BJ (cell line): ENCODE measurements around the gene TMEM258. TPM values are rescaled to one million over a fixed set of nuclear protein-coding genes. Genes with fewer than 3 reads are reported as not detected.

Source experiments
- CTCF ChIA-PET: fragments of 350-600 bp; formaldehyde crosslinking; extraction: SDS; loops from one replicate; lab custom pipeline; 2021; ENCODE audit warnings: antibody characterized with exemption, inconsistent platforms; lab: Yijun Ruan, JAX
- POLR2A ChIA-PET: fragments of 300-600 bp; sonication (Branson Sonifier 250); formaldehyde crosslinking; extraction: SDS; loops from one replicate; lab custom pipeline; 2021; ENCODE audit warnings: antibody characterized with exemption; lab: Charles Lee
- DNase-seq: peaks from one replicate; pipeline ENCODE4 v3.0.0-alpha.2; 2011; ENCODE audit warnings: low read depth
- H3K27me3 ChIP-seq: 2 replicates; pipeline ENCODE4 v1.6.0; 2011; ENCODE audit warnings: low read length; ENCODE audit not compliant: control insufficient read depth, insufficient read depth
- H3K36me3 ChIP-seq: 2 replicates; pipeline ENCODE4 v1.5.1; 2011; ENCODE audit warnings: low read length; ENCODE audit not compliant: control insufficient read depth, insufficient read depth
- H3K4me3 ChIP-seq: 2 replicates; pipeline ENCODE4 v1.5.1; 2011; ENCODE audit warnings: low read depth, mild to moderate bottlenecking, control low read depth, low read length
- polyA plus RNA-seq: library from polyadenylated mRNA; depleted of rRNA; stranded (reverse); fragments of >200 nt; gene quantifications from 2 replicates; pipeline ENCODE4 v1.2.3, GENCODE V29; 2011
- TF ChIP-seq, protein P1 (sequence below): IDR thresholded peaks from 2 replicates; pipeline ENCODE4 v1.5.1; 2011; ENCODE audit warnings: low read depth, mild to moderate bottlenecking, control low read depth, inconsistent platforms, low read length, moderate library complexity; ENCODE audit not compliant: insufficient read depth

Gene TMEM258
- polyA plus RNA-seq, 1 experiment, result 371 TPM

- H3K36me3 ChIP-seq, result peaks cover 21% of the 10 kb centered on the region
- POLR2A ChIA-PET, result no interaction called here
- H3K27me3 ChIP-seq, result no peaks in the 10 kb centered on the region
- CTCF ChIA-PET, result interaction anchor here (0.6 to 1.9 kb wide), 3 partner anchors 10 to 21 kb away, joined by 3 to 6 read pairs (median 4); no protein-coding TSS in a partner anchor
- no peak overlapping the region for H3K4me3 ChIP-seq
- TF ChIP-seq, protein P1, sequence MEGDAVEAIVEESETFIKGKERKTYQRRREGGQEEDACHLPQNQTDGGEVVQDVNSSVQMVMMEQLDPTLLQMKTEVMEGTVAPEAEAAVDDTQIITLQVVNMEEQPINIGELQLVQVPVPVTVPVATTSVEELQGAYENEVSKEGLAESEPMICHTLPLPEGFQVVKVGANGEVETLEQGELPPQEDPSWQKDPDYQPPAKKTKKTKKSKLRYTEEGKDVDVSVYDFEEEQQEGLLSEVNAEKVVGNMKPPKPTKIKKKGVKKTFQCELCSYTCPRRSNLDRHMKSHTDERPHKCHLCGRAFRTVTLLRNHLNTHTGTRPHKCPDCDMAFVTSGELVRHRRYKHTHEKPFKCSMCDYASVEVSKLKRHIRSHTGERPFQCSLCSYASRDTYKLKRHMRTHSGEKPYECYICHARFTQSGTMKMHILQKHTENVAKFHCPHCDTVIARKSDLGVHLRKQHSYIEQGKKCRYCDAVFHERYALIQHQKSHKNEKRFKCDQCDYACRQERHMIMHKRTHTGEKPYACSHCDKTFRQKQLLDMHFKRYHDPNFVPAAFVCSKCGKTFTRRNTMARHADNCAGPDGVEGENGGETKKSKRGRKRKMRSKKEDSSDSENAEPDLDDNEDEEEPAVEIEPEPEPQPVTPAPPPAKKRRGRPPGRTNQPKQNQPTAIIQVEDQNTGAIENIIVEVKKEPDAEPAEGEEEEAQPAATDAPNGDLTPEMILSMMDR, result no peak
- no peak for DNase-seq
These were observed 19.4 kb upstream of the TMEM258 start for GRCh38 chr11:61811831-61812230.

DNA sequence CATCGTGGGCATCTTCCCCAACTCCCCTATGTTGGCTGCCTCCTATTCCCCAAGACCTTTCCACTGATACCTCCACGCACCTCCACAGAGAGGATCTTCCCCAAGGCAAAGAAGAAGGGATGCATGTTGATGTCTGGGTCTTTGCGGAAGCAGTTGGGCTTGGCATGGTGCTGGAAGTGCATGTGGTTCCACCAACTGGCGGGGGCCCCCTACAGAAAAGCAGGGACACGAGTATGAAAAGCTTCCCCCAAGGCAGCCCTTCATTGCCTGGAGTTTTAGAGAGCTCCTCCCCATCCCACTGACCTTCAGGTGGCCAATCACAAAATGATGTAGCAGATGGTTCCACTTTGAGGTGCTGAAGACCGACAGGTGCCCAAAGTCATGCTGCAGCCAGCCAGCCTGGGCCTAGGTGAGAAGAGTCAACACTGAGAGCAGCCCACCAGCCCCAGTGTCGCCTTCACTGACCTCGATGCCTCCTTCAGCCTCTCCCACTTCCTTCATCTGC, 18.3 kb upstream of the TMEM258 start:
- Histone ChIP-seq H3K4me3 (no peak overlapping the region), H3K27me3 (no peaks in the 10 kb centered on the region), H3K36me3 (peaks cover 27% of the 10 kb centered on the region)
- TF ChIP-seq, protein P1, result no peak
- POLR2A ChIA-PET, result no interaction called here
- CTCF ChIA-PET, result interaction anchor here (0.6 kb wide), 1 partner anchor 63 kb away, joined by 4 read pairs; no protein-coding TSS in a partner anchor
- DNase-seq, result no peak

DNA sequence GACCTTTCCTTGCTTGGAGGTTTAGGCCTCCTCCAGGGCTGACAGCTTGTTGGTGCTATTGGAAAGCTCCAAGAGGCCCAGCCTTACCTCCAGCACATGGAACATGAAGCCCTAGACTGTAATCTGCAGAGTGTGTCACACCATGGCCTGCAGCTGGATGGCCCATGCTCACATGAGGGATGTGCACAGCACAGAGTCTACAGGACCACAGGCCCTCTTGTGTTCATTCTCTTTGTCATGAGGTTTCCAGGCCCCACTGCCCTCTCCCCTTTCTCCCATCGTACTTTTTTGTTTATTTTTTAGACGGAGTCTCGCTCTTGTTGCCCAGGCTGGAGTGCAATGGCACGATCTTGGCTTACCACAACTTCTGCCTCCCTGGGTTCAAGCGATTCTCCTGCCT, 14.4 kb upstream of the TMEM258 start:
- Histone ChIP-seq H3K27me3 (no peaks in the 10 kb centered on the region), H3K36me3 (peaks cover 26% of the 10 kb centered on the region), H3K4me3 (no peak overlapping the region)
- TF ChIP-seq, protein P1, result no peak
- ChIA-PET CTCF (interaction anchor here (0.6 to 3.8 kb wide), 3 partner anchors 10 to 301 kb away, joined by 3 to 32 read pairs (median 7); no protein-coding TSS in a partner anchor), POLR2A (interaction anchor here (0.6 kb wide), 1 partner anchor 155 kb away, joined by 3 read pairs; no protein-coding TSS in a partner anchor)
- no peak for DNase-seq

DNA sequence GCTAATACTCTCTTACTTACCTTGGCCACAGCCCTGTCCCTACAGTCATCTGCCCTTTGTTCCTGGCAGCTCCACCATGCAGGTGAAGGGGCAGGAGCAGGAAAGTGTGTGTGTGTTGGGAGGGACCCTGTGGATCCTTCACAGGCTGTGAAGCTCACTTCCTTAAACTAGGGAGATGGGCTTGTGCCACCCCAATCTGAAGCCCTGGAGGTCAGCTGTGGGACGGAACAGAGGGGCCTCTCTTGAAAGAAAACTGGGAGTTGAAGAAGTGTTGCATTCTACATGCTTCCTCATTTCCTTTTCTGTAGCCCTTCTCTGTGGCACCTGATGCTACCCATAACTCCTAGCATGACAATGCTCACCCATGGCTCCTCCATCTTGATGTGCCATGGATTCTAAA, 12.7 kb upstream of the TMEM258 start:
- TF ChIP-seq, protein P1, result no peak
- no peak for DNase-seq
- ChIA-PET CTCF (interaction anchor here (1.2 to 3.8 kb wide), 3 partner anchors 8 to 303 kb away, joined by 3 to 32 read pairs (median 7); no protein-coding TSS in a partner anchor), POLR2A (no interaction called here)
- Histone ChIP-seq H3K36me3 (peaks cover 17% of the 10 kb centered on the region), H3K4me3 (no peak overlapping the region), H3K27me3 (no peaks in the 10 kb centered on the region)

DNA sequence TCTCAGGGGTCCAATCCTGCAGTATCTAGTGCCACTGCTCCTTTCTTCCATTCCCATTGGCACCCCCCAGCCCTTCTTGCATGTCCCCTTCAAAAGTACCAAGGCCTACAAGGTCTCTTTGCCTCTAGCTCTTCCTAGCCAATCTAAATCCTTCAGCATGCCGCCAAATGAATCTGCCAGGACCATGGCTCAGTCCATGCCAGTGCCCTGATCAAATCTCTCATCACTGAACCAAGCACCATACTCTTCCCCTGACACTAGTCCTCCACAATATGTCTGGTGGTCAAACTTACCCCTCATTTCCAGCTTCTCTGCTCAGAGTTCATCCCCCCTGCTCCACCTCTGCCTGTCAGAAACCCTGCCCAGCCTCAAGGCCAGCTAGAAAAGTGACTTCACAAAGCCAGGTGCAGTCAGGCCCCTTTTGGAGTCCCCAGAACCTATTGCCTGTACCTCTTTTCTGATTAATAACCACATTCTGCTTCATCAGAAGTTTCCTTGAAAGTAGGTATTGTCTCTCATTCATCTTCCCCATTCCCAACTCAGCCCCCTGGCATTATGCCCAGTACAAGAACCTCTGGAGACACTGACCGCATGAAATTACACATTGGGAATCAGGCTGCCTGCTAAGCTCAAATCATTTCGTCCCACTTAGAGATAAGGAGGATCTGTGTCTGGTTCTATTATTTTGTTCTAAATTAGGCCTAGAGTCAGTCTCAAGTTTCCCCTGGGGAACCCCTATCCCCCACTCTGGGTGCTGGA, 11.7 kb upstream of the TMEM258 start:
- Histone ChIP-seq H3K27me3 (no peaks in the 10 kb centered on the region), H3K36me3 (peaks cover 14% of the 10 kb centered on the region), H3K4me3 (no peak overlapping the region)
- ChIA-PET CTCF (interaction anchor here (1.2 to 1.5 kb wide), 3 partner anchors 12 to 304 kb away, joined by 3 to 8 read pairs (median 3); no protein-coding TSS in a partner anchor), POLR2A (no interaction called here)
- TF ChIP-seq, protein P1, result no peak
- no peak for DNase-seq
